C4-2B (cell line): Measurements from ENCODE around the gene SRGAP2C.
"Not testable (repeated sequence)": the region's sequence is repeated elsewhere in the genome, so short reads cannot be mapped to it uniquely, and the experiment has no call there.

ENCODE experiments used
- CTCF ChIP-seq: fragments of 450-650 bp; conservative IDR thresholded peaks from 2 replicates; pipeline ENCODE4 v1.5.1; 2017; ENCODE audit warnings: mild to moderate bottlenecking
- ZFX ChIP-seq: fragments of 450-650 bp; IDR thresholded peaks from 2 replicates; pipeline ENCODE4 v1.6.1; 2017

DNA sequence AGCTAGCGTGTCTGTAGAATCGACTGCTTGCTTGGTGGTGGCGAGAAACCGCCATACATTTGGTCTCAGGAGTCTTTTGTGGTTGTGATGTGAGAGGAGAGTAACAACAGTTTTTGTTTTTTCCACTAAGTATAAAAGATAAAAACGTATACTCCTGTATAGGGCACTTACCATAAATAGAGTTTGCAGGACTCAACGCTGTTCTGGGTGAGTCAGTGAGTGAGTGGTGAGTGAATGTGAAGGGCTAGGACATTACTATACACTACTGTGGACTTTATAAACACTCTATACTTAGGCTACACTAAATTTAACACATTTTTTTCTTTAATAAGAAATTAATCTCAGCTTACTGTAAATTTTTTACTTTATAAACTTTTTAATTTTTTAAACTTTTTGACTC is 44.4 kb upstream of the SRGAP2C start:
- not testable (repeated sequence) for TF ChIP-seq CTCF, ZFX
